ENCODE results near the gene CAVIN2. TPM values are rescaled to one million over a fixed set of nuclear protein-coding genes. Genes with fewer than 3 reads are reported as not detected.

The CAVIN2 gene
- total RNA-seq, 1 donor from 2014 or later: 4.4 TPM

DNA sequence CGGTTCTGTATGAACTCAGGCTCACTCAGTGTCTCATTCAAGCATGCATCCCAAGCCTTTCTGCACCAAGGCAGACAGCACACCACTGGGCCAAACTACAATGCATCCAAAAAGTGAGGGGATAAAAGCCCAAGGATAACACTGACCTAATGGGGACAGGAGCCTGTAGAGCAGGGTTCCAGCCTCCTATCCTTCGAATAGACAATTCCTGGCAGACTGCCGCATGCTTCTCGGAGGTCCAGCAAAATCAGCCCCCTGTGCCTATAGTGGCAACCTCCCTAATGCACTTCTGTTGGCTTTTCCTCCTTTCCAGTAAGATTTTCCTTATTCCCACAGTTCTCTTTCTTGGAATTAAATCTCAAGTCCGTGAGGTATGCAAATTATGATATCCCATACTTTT, 44.8 kb upstream of the CAVIN2 start:
- no peak for DNase-seq (ENCODE audit: low spot score)
- no peaks in the 10 kb centered on the region for H3K27me3 Mint-ChIP-seq (ENCODE audit: unreplicated experiment)
- H3K36me3 Mint-ChIP-seq (ENCODE audit: low read depth, unreplicated experiment): peaks cover 3% of the 10 kb centered on the region
- H3K4me3 Mint-ChIP-seq (ENCODE audit: unreplicated experiment): no peak overlapping the region
- H3K27ac Mint-ChIP-seq (ENCODE audit: unreplicated experiment): no peak overlapping the region
- TF ChIP-seq CTCF (IDR thresholded peaks at IDR 0.05; ENCODE audit: unreplicated experiment): no peak
- H3K9me3 Mint-ChIP-seq (ENCODE audit: unreplicated experiment): no peaks in the 10 kb centered on the region
- no peaks in the 10 kb centered on the region for H3K4me1 Mint-ChIP-seq (ENCODE audit: unreplicated experiment)

GRCh38 chr2:191889931-191890330, 43.0 kb upstream of the CAVIN2 start:
- H3K4me3 Mint-ChIP-seq (ENCODE audit: unreplicated experiment): no peak overlapping the region
- no peak overlapping the region for H3K27ac Mint-ChIP-seq (ENCODE audit: unreplicated experiment)
- peaks cover 3% of the 10 kb centered on the region for H3K36me3 Mint-ChIP-seq (ENCODE audit: low read depth, unreplicated experiment)
- no peak for TF ChIP-seq CTCF (IDR thresholded peaks at IDR 0.05; ENCODE audit: unreplicated experiment)
- no peaks in the 10 kb centered on the region for H3K9me3 Mint-ChIP-seq (ENCODE audit: unreplicated experiment)
- no peaks in the 10 kb centered on the region for H3K4me1 Mint-ChIP-seq (ENCODE audit: unreplicated experiment)
- no peak for DNase-seq (ENCODE audit: low spot score)
- H3K27me3 Mint-ChIP-seq (ENCODE audit: unreplicated experiment): no peaks in the 10 kb centered on the region

- no peak for DNase-seq (ENCODE audit: low spot score)
- TF ChIP-seq CTCF (IDR thresholded peaks at IDR 0.05; ENCODE audit: unreplicated experiment): no peak
- Mint-ChIP-seq H3K4me3 (ENCODE audit: unreplicated experiment) (no peak overlapping the region), H3K27ac (ENCODE audit: unreplicated experiment) (no peak overlapping the region), H3K27me3 (ENCODE audit: unreplicated experiment) (no peaks in the 10 kb centered on the region), H3K9me3 (ENCODE audit: unreplicated experiment) (no peaks in the 10 kb centered on the region), H3K36me3 (ENCODE audit: low read depth, unreplicated experiment) (peaks cover 3% of the 10 kb centered on the region), H3K4me1 (ENCODE audit: unreplicated experiment) (no peaks in the 10 kb centered on the region)
These were observed 41.7 kb upstream of the CAVIN2 start for GRCh38 chr2:191888400-191889166.

- no peak for TF ChIP-seq CTCF (IDR thresholded peaks at IDR 0.05; ENCODE audit: unreplicated experiment)
- no peak overlapping the region for H3K27ac Mint-ChIP-seq (ENCODE audit: unreplicated experiment)
These were observed 38.8 kb upstream of the CAVIN2 start for GRCh38 chr2:191885650-191886049.

GRCh38 chr2:191885098-191885497, 38.2 kb upstream of the CAVIN2 start:
- no peaks in the 10 kb centered on the region for H3K27me3 Mint-ChIP-seq (ENCODE audit: unreplicated experiment)
- peaks cover 3% of the 10 kb centered on the region for H3K36me3 Mint-ChIP-seq (ENCODE audit: low read depth, unreplicated experiment)
- no peak for TF ChIP-seq CTCF (IDR thresholded peaks at IDR 0.05; ENCODE audit: unreplicated experiment)
- H3K4me1 Mint-ChIP-seq (ENCODE audit: unreplicated experiment): no peaks in the 10 kb centered on the region
- no peaks in the 10 kb centered on the region for H3K9me3 Mint-ChIP-seq (ENCODE audit: unreplicated experiment)
- H3K27ac Mint-ChIP-seq (ENCODE audit: unreplicated experiment): no peak overlapping the region
- H3K4me3 Mint-ChIP-seq (ENCODE audit: unreplicated experiment): no peak overlapping the region
- no peak for DNase-seq (ENCODE audit: low spot score)

More at GRCh38 chr2:191885650-191886049, 38.8 kb upstream of the CAVIN2 start:
- no peak for DNase-seq (ENCODE audit: low spot score)
- Mint-ChIP-seq H3K9me3 (ENCODE audit: unreplicated experiment) (no peaks in the 10 kb centered on the region), H3K27me3 (ENCODE audit: unreplicated experiment) (no peaks in the 10 kb centered on the region), H3K36me3 (ENCODE audit: low read depth, unreplicated experiment) (no peaks in the 10 kb centered on the region), H3K4me3 (ENCODE audit: unreplicated experiment) (no peak overlapping the region), H3K4me1 (ENCODE audit: unreplicated experiment) (no peaks in the 10 kb centered on the region)
